IMR-90 (cell line): ENCODE data around the gene ELMO1. TPM values are rescaled to one million over a fixed set of nuclear protein-coding genes. Genes with fewer than 3 reads are reported as not detected.

ENCODE experiments used
- ATAC-seq: fragments of 200-7000 bp; cut with Tn5 transposase; 2 replicates; pipeline ENCODE4 v1.9.1; 2020; ENCODE audit warnings: low read depth, mild to moderate bottlenecking, moderate library complexity
- BruUV-seq: library from RNA; stranded (reverse); fragments of 400-500 nt; replicated peaks from 2 replicates; lab custom pipeline; 2021; lab: Mats Ljungman, UMichigan
- CTCF ChIA-PET: fragments of 300-600 bp; formaldehyde crosslinking; extraction: SDS; loops from one replicate; lab custom pipeline; 2021; ENCODE audit warnings: antibody characterized with exemption; lab: Yijun Ruan, JAX
- POLR2A ChIA-PET: fragments of 300-600 bp; sonication (Branson Sonifier 250); formaldehyde crosslinking; loops from one replicate; lab custom pipeline; 2022; ENCODE audit warnings: antibody characterized with exemption; ENCODE audit not compliant: unreplicated experiment; lab: Charles Lee
- DNase-seq: peaks from one replicate; pipeline ENCODE4 v3.0.0; 2013
- H2AFZ ChIP-seq: replicated peaks from 2 replicates; pipeline ENCODE3; 2013; ENCODE audit warnings: low read length, mild to moderate bottlenecking; ENCODE audit not compliant: poor library complexity
- H2AK5ac ChIP-seq: 2 replicates; pipeline ENCODE4 v1.6.1; 2013; ENCODE audit warnings: low read depth, low read length, inconsistent platforms
- H2AK9ac ChIP-seq: replicated peaks from 2 replicates; pipeline ENCODE3; 2013; ENCODE audit warnings: mild to moderate bottlenecking, low read depth, low read length, moderate library complexity; ENCODE audit not compliant: poor library complexity
- H2BK120ac ChIP-seq: 2 replicates; pipeline ENCODE4 v1.6.1; 2013; ENCODE audit warnings: low read depth, low read length, inconsistent platforms
- H2BK15ac ChIP-seq: 3 replicates; pipeline ENCODE4 v1.6.1; 2013; ENCODE audit warnings: low read depth, low read length, inconsistent platforms
- H2BK20ac ChIP-seq: 2 replicates; pipeline ENCODE4 v1.6.1; 2013; ENCODE audit warnings: low read depth, mild to moderate bottlenecking, inconsistent platforms, low read length, moderate library complexity
- H2BK5ac ChIP-seq: 2 replicates; pipeline ENCODE4 v1.6.1; 2013; ENCODE audit warnings: mild to moderate bottlenecking, low read depth, low read length, inconsistent platforms; ENCODE audit not compliant: poor library complexity, severe bottlenecking
- H3K14ac ChIP-seq: replicated peaks from 2 replicates; pipeline ENCODE4 v1.6.1; 2013; ENCODE audit warnings: low read depth, low read length, inconsistent platforms
- H3K18ac ChIP-seq: 2 replicates; pipeline ENCODE4 v1.6.1; 2013; ENCODE audit warnings: low read depth, low read length, control low read depth
- H3K23ac ChIP-seq: 2 replicates; pipeline ENCODE4 v1.6.1; 2013; ENCODE audit warnings: low read depth, low read length, inconsistent platforms
- H3K27ac ChIP-seq: 2 replicates; pipeline ENCODE4 v1.5.1; 2013; ENCODE audit warnings: mild to moderate bottlenecking, control low read depth, low read length; ENCODE audit not compliant: insufficient read depth
- H3K27me3 ChIP-seq: 2 replicates; pipeline ENCODE4 v1.6.1; 2013; ENCODE audit warnings: low read length; ENCODE audit not compliant: control insufficient read depth, insufficient read depth
- H3K36me3 ChIP-seq: 2 replicates; pipeline ENCODE4 v1.6.1; 2013; ENCODE audit warnings: low read length, mixed read lengths; ENCODE audit not compliant: control insufficient read depth, insufficient read depth
- H3K4ac ChIP-seq: 2 replicates; pipeline ENCODE4 v1.6.1; 2013; ENCODE audit warnings: low read depth, low read length, inconsistent platforms
- H3K4me1 ChIP-seq: 2 replicates; pipeline ENCODE4 v1.6.1; 2013; ENCODE audit warnings: low read length, mixed read lengths; ENCODE audit not compliant: control insufficient read depth, insufficient read depth
- H3K4me2 ChIP-seq: 2 replicates; pipeline ENCODE4 v1.6.1; 2013; ENCODE audit warnings: low read depth, mild to moderate bottlenecking, control low read depth, low read length, moderate library complexity
- H3K4me3 ChIP-seq: 2 replicates; pipeline ENCODE4 v1.5.1; 2013; ENCODE audit warnings: low read depth, mild to moderate bottlenecking, control low read depth, low read length, moderate library complexity; ENCODE audit not compliant: insufficient read depth
- H3K56ac ChIP-seq: 2 replicates; pipeline ENCODE4 v1.6.1; 2013; ENCODE audit warnings: low read length, inconsistent platforms; ENCODE audit not compliant: insufficient read depth; ENCODE audit errors: extremely low read depth
- H3K79me1 ChIP-seq, 2 experiments: 2 replicates each; pipeline ENCODE4 v1.6.1; 2013; ENCODE audit warnings: low read length in 2 of 2, inconsistent platforms in 1 of 2, low read depth in 1 of 2
- H3K9ac ChIP-seq: 2 replicates; pipeline ENCODE4 v1.6.1; 2013; ENCODE audit warnings: low read depth, low read length, control low read depth
- H3K9me1 ChIP-seq: 2 replicates; pipeline ENCODE4 v1.6.1; 2013; ENCODE audit warnings: low read length, inconsistent platforms; ENCODE audit not compliant: insufficient read depth
- H3K9me3 ChIP-seq: 2 replicates; pipeline ENCODE4 v1.6.1; 2013; ENCODE audit warnings: low read length; ENCODE audit not compliant: control insufficient read depth, insufficient read depth
- H4K20me1 ChIP-seq: 2 replicates; pipeline ENCODE4 v1.6.1; 2013; ENCODE audit warnings: low read length, inconsistent platforms; ENCODE audit not compliant: insufficient read depth
- H4K5ac ChIP-seq: 2 replicates; pipeline ENCODE4 v1.6.1; 2013; ENCODE audit warnings: mild to moderate bottlenecking, low read depth, low read length, control low read depth
- H4K8ac ChIP-seq, 2 experiments: 2 replicates each; pipeline ENCODE4 v1.6.1; 2013; ENCODE audit warnings: low read depth in 2 of 2, low read length in 2 of 2, control low read depth in 1 of 2, inconsistent platforms in 1 of 2
- H4K91ac ChIP-seq: 2 replicates; pipeline ENCODE4 v1.6.1; 2013; ENCODE audit warnings: low read depth, low read length, inconsistent platforms; ENCODE audit not compliant: insufficient read depth
- BHLHE40 ChIP-seq: fragments of 150-350 bp; IDR thresholded peaks from 2 replicates; pipeline ENCODE4 v1.6.1; 2016; ENCODE audit warnings: mild to moderate bottlenecking, low read depth, low read length
- CEBPB ChIP-seq: IDR thresholded peaks from 2 replicates; pipeline ENCODE4 v1.6.1; 2012; ENCODE audit warnings: low read depth, low read length, improper control_type of control experiment
- CHD1 ChIP-seq: IDR thresholded peaks from 2 replicates; pipeline ENCODE4 v1.6.1; 2012; ENCODE audit warnings: low read depth, low read length, improper control_type of control experiment
- FOS ChIP-seq: fragments of 150-350 bp; IDR thresholded peaks from 2 replicates; pipeline ENCODE4 v1.6.1; 2016; ENCODE audit warnings: low read depth, low read length
- MAFK ChIP-seq: IDR thresholded peaks from 2 replicates; pipeline ENCODE4 v1.6.1; 2012; ENCODE audit warnings: low read depth, low read length, improper control_type of control experiment
- MAZ ChIP-seq: IDR thresholded peaks from 2 replicates; pipeline ENCODE4 v1.6.1; 2012; ENCODE audit warnings: low read depth, mild to moderate bottlenecking, low read length, improper control_type of control experiment, moderate library complexity, borderline replicate concordance
- MXI1 ChIP-seq: IDR thresholded peaks from 2 replicates; pipeline ENCODE4 v1.6.1; 2012; ENCODE audit warnings: low read depth, mild to moderate bottlenecking, low read length, moderate library complexity, borderline replicate concordance
- NFE2L2 ChIP-seq: fragments of 150-350 bp; IDR thresholded peaks from 2 replicates; pipeline ENCODE4 v1.6.1; 2016; ENCODE audit warnings: low read depth, mild to moderate bottlenecking, low read length
- POLR2A ChIP-seq: IDR thresholded peaks from 2 replicates; pipeline ENCODE4 v1.6.1; 2012; ENCODE audit warnings: mild to moderate bottlenecking, low read depth, low read length
- RAD21 ChIP-seq: IDR thresholded peaks from 2 replicates; pipeline ENCODE4 v1.6.1; 2012; ENCODE audit warnings: low read length, improper control_type of control experiment
- RCOR1 ChIP-seq: IDR thresholded peaks from 2 replicates; pipeline ENCODE4 v1.6.1; 2012; ENCODE audit warnings: mild to moderate bottlenecking, low read length, improper control_type of control experiment; ENCODE audit not compliant: insufficient replicate concordance
- RFX5 ChIP-seq: IDR thresholded peaks from 2 replicates; pipeline ENCODE4 v1.8.0; 2012; ENCODE audit warnings: low read depth, mild to moderate bottlenecking, low read length, moderate library complexity
- SMC3 ChIP-seq: fragments of 150-350 bp; IDR thresholded peaks from 2 replicates; pipeline ENCODE4 v1.6.1; 2016; ENCODE audit warnings: low read depth, mild to moderate bottlenecking, antibody characterized with exemption, low read length, moderate library complexity
- WGBS, 2 experiments: methylation state at CpG; one replicate each; pipeline versions ENCODE4 v1.1.5 to v1.1.7; 2013; ENCODE audit warnings: missing lambda C conversion rate in 2 of 2; ENCODE audit not compliant: insufficient read length in 1 of 2; ENCODE audit errors: extremely low coverage in 2 of 2; 5-methylcytosine and 5-hydroxymethylcytosine counted together
- dilution Hi-C: fragments of 300-500 bp; cut with HindIII; formaldehyde crosslinking; loops from one replicate; pipeline ENCODE4 v1.14.3; 2018; ENCODE audit warnings: low sequenced_read_pairs; ENCODE audit not compliant: unreplicated experiment
- in situ Hi-C: fragments of 300-500 bp; cut with MboI; formaldehyde crosslinking; loops from 3 replicates; pipeline ENCODE4 v1.14.3; 2019; ENCODE audit warnings: low sequenced_read_pairs, inconsistent platforms, mixed read lengths
- intact Hi-C: fragments of 100-400 bp; cut with micrococcal nuclease; formaldehyde crosslinking; loops from 2 replicates; pipeline ENCODE4 v1.10.0; 2022
- polyA plus RNA-seq, 3 experiments: library from polyadenylated mRNA; depleted of rRNA; stranded (reverse); fragments of >200 nt; gene quantifications; 2 replicates each; pipeline ENCODE4 v1.2.3, GENCODE V29; 2012; ENCODE audit warnings: low replicate concordance in 1 of 3
- total RNA-seq: library from RNA; depleted of rRNA; stranded (reverse); fragments of >200 nt; gene quantifications from 2 replicates; pipeline ENCODE4 v1.2.3, GENCODE V29; 2012
- TF ChIP-seq, protein P1 (sequence below): conservative IDR thresholded peaks from 2 replicates; pipeline ENCODE4 v1.5.1; 2012; ENCODE audit warnings: mild to moderate bottlenecking, low read depth, low read length, improper control_type of control experiment
- TF ChIP-seq, protein P2 (sequence below): fragments of 150-350 bp; IDR thresholded peaks from 2 replicates; pipeline ENCODE4 v1.6.1; 2016; ENCODE audit warnings: low read depth, mild to moderate bottlenecking, low read length, moderate library complexity, borderline replicate concordance
- TF ChIP-seq, protein P3 (sequence below): fragments of 150-350 bp; IDR thresholded peaks from 2 replicates; pipeline ENCODE4 v1.6.1; 2017; ENCODE audit warnings: mild to moderate bottlenecking, antibody characterized with exemption, low read length, low read depth

ELMO1 gene
- total and polyA plus RNA-seq, 2 of the 4 experiments (the other 2 are of a cell fraction), result 0.03 TPM; not detected in 1

DNA sequence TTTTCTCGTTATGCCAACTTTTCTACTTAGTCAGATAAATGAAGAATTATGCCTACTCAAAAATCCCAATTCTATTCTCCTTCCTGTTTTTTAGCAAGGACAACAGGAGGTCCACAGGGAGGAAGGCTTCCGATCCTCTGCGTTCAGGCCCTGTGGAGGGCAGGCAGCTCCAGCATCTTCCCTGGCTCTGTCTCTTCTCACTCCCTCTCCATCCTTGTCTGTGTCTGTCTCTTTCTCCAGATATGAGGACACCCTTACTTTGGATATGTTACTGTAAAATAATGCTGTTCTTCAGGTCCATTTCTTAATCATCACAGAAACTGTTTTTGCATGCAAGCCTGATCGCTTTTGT lies 166.6 kb downstream of the ELMO1 start:
- Histone ChIP-seq H3K9me1 (no peaks in the 10 kb centered on the region), H4K20me1 (no peaks in the 10 kb centered on the region), H4K5ac (no peak overlapping the region), H2BK120ac (no peak overlapping the region), H3K27me3 (no peaks in the 10 kb centered on the region), H4K91ac (no peak overlapping the region), H3K4me2 (no peak overlapping the region), H3K23ac (no peak overlapping the region), H3K9ac (no peak overlapping the region), H3K56ac (no peak overlapping the region), H3K27ac (no peak overlapping the region), H2AFZ (no peak overlapping the region), H3K36me3 (no peaks in the 10 kb centered on the region), H3K79me1 (no peaks in the 10 kb centered on the region), H3K4me3 (no peak overlapping the region), H3K4ac (no peak overlapping the region), H4K8ac (no peak overlapping the region), H3K18ac (no peak overlapping the region), H3K4me1 (no peaks in the 10 kb centered on the region), H3K9me3 (peaks cover 18% of the 10 kb centered on the region), H2BK5ac (no peak overlapping the region), H3K14ac (no peak overlapping the region), H2BK15ac (no peak overlapping the region), H2BK20ac (no peak overlapping the region), H2AK9ac (no peak overlapping the region), H2AK5ac (no peak overlapping the region)
- TF ChIP-seq BHLHE40 (no peak), NFE2L2 (no peak), CEBPB (no peak), MAFK (no peak), CHD1 (no peak), SMC3 (no peak), RFX5 (no peak), MAZ (no peak), RCOR1 (no peak), POLR2A (no peak), MXI1 (no peak), FOS (no peak), RAD21 (no peak)
- TF ChIP-seq, protein P1, sequence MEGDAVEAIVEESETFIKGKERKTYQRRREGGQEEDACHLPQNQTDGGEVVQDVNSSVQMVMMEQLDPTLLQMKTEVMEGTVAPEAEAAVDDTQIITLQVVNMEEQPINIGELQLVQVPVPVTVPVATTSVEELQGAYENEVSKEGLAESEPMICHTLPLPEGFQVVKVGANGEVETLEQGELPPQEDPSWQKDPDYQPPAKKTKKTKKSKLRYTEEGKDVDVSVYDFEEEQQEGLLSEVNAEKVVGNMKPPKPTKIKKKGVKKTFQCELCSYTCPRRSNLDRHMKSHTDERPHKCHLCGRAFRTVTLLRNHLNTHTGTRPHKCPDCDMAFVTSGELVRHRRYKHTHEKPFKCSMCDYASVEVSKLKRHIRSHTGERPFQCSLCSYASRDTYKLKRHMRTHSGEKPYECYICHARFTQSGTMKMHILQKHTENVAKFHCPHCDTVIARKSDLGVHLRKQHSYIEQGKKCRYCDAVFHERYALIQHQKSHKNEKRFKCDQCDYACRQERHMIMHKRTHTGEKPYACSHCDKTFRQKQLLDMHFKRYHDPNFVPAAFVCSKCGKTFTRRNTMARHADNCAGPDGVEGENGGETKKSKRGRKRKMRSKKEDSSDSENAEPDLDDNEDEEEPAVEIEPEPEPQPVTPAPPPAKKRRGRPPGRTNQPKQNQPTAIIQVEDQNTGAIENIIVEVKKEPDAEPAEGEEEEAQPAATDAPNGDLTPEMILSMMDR, result no peak
- TF ChIP-seq, protein P2, sequence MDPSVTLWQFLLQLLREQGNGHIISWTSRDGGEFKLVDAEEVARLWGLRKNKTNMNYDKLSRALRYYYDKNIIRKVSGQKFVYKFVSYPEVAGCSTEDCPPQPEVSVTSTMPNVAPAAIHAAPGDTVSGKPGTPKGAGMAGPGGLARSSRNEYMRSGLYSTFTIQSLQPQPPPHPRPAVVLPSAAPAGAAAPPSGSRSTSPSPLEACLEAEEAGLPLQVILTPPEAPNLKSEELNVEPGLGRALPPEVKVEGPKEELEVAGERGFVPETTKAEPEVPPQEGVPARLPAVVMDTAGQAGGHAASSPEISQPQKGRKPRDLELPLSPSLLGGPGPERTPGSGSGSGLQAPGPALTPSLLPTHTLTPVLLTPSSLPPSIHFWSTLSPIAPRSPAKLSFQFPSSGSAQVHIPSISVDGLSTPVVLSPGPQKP, result no peak
- TF ChIP-seq, protein P3, sequence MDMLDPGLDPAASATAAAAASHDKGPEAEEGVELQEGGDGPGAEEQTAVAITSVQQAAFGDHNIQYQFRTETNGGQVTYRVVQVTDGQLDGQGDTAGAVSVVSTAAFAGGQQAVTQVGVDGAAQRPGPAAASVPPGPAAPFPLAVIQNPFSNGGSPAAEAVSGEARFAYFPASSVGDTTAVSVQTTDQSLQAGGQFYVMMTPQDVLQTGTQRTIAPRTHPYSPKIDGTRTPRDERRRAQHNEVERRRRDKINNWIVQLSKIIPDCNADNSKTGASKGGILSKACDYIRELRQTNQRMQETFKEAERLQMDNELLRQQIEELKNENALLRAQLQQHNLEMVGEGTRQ, result no peak
- POLR2A ChIA-PET, result no interaction called here
- intact Hi-C loops, result no loop called here
- dilution Hi-C loops, result no loop called here
- in situ Hi-C loops, result no loop called here
- no TSS peak for BruUV-seq
- WGBS, 2 experiments, result no CpG with 5 or more reads among the region's 4 CpGs
- DNase-seq (no peak), ATAC-seq (no peak)
- CTCF ChIA-PET, result no interaction called here
